SK-N-SH (cell line): Measurements from ENCODE around the gene CDH4.

ENCODE experiments used
- EP300 ChIP-seq, 2 experiments: IDR thresholded peaks; 2 replicates each; pipeline versions ENCODE4 v1.4.0 to v1.6.1; 2012; ENCODE audit warnings: borderline replicate concordance in 1 of 2, low read depth in 1 of 2, low read length in 1 of 2
- EZH2phosphoT487 ChIP-seq: fragments of 200-600 bp; sonication (generic); IDR thresholded peaks from 2 replicates; pipeline ENCODE4 v1.6.1; 2017; ENCODE audit warnings: low read depth, mixed run types, mild to moderate bottlenecking, antibody characterized with exemption, moderate library complexity, borderline replicate concordance
- GABPA ChIP-seq: IDR thresholded peaks from 2 replicates; pipeline ENCODE4 v1.4.0; 2012; ENCODE audit warnings: low read depth, mild to moderate bottlenecking
- MXI1 ChIP-seq: IDR thresholded peaks from 2 replicates; pipeline ENCODE4 v1.6.1; 2012; ENCODE audit warnings: mild to moderate bottlenecking, low read depth, low read length, improper control_type of control experiment
- NRF1 ChIP-seq: IDR thresholded peaks from 2 replicates; pipeline ENCODE4 v1.6.1; 2012; ENCODE audit warnings: low read depth, mild to moderate bottlenecking, low read length
- RAD21 ChIP-seq: IDR thresholded peaks from 2 replicates; pipeline ENCODE4 v1.6.1; 2012; ENCODE audit warnings: mild to moderate bottlenecking, low read length
- RFX5 ChIP-seq: IDR thresholded peaks from 2 replicates; pipeline ENCODE4 v1.6.1; 2012; ENCODE audit warnings: mild to moderate bottlenecking, improper control_type of control experiment, low read length
- SIN3A ChIP-seq: IDR thresholded peaks from 2 replicates; pipeline ENCODE4 v1.6.1; 2012; ENCODE audit warnings: low read depth, mild to moderate bottlenecking, low read length, moderate library complexity, borderline replicate concordance
- TF ChIP-seq, protein P1 (sequence below): fragments of 200-600 bp; sonication (generic); IDR thresholded peaks from 2 replicates; pipeline ENCODE4 v1.6.1; 2017; ENCODE audit warnings: antibody characterized with exemption, mild to moderate bottlenecking, moderate library complexity
- TF ChIP-seq, protein P2 (sequence below): IDR thresholded peaks from 2 replicates; pipeline ENCODE4 v1.4.0; 2012; ENCODE audit warnings: low read depth
- TF ChIP-seq, protein P3 (sequence below): fragments of 150-350 bp; IDR thresholded peaks from 2 replicates; pipeline ENCODE4 v1.6.1; 2016; ENCODE audit warnings: mild to moderate bottlenecking, low read depth, low read length
- TF ChIP-seq, protein P4 (sequence below): IDR thresholded peaks from 2 replicates; pipeline ENCODE4 v1.6.1; 2012; ENCODE audit warnings: mild to moderate bottlenecking, low read depth, low read length, moderate library complexity
- TF ChIP-seq, protein P5 (sequence below): fragments of 150-350 bp; IDR thresholded peaks from 2 replicates; pipeline ENCODE4 v1.6.1; 2017; ENCODE audit warnings: antibody characterized with exemption, low read length, low read depth, borderline replicate concordance

DNA sequence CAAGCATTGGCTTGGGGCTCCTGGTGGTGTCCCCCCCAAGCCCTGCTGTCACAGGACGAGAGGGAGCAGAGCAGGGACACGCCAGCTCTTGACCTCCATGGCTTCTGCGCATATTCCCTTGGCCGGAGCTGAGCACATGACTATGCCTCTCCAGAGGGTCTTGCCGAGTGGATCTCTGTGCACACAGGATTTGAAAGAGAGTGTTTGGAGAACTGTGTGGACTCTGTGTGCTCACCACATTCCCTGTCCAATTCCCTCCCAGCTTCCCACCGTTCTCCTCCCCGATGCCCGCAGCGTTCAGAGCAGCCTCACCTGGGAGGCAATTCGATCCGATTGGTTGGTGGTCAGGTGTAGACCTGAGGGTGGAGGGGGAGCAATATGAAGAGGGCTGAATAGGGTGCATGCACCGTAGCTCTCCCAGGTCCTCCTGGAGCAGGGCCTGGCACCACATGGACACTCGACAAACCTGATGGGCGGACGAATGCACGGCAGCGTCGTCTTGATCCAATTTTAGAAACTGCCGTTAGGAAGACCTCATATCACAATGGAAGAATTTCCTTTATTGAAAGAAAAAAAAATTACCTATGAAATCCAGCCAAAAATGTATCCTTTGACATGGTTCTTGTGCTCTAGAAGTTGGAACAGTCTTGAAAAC lies 287.8 kb downstream of the CDH4 start:
- TF ChIP-seq, protein P1, sequence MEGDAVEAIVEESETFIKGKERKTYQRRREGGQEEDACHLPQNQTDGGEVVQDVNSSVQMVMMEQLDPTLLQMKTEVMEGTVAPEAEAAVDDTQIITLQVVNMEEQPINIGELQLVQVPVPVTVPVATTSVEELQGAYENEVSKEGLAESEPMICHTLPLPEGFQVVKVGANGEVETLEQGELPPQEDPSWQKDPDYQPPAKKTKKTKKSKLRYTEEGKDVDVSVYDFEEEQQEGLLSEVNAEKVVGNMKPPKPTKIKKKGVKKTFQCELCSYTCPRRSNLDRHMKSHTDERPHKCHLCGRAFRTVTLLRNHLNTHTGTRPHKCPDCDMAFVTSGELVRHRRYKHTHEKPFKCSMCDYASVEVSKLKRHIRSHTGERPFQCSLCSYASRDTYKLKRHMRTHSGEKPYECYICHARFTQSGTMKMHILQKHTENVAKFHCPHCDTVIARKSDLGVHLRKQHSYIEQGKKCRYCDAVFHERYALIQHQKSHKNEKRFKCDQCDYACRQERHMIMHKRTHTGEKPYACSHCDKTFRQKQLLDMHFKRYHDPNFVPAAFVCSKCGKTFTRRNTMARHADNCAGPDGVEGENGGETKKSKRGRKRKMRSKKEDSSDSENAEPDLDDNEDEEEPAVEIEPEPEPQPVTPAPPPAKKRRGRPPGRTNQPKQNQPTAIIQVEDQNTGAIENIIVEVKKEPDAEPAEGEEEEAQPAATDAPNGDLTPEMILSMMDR = no peak
- no peak for TF ChIP-seq RAD21
- TF ChIP-seq EZH2phosphoT487 = no peak
- TF ChIP-seq SIN3A = no peak
- no peak for TF ChIP-seq MXI1
- no peak for TF ChIP-seq GABPA
- TF ChIP-seq, protein P2, sequence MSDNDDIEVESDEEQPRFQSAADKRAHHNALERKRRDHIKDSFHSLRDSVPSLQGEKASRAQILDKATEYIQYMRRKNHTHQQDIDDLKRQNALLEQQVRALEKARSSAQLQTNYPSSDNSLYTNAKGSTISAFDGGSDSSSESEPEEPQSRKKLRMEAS = no peak
- TF ChIP-seq NRF1 = no peak
- TF ChIP-seq EP300 (IDR thresholded peaks at IDR 0.05; ENCODE audit: borderline replicate concordance in 1 of 2, low read depth in 1 of 2, low read length in 1 of 2) = no peak
- TF ChIP-seq RFX5 = no peak
- TF ChIP-seq, protein P3, sequence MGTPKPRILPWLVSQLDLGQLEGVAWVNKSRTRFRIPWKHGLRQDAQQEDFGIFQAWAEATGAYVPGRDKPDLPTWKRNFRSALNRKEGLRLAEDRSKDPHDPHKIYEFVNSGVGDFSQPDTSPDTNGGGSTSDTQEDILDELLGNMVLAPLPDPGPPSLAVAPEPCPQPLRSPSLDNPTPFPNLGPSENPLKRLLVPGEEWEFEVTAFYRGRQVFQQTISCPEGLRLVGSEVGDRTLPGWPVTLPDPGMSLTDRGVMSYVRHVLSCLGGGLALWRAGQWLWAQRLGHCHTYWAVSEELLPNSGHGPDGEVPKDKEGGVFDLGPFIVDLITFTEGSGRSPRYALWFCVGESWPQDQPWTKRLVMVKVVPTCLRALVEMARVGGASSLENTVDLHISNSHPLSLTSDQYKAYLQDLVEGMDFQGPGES = no peak
- TF ChIP-seq, protein P4, sequence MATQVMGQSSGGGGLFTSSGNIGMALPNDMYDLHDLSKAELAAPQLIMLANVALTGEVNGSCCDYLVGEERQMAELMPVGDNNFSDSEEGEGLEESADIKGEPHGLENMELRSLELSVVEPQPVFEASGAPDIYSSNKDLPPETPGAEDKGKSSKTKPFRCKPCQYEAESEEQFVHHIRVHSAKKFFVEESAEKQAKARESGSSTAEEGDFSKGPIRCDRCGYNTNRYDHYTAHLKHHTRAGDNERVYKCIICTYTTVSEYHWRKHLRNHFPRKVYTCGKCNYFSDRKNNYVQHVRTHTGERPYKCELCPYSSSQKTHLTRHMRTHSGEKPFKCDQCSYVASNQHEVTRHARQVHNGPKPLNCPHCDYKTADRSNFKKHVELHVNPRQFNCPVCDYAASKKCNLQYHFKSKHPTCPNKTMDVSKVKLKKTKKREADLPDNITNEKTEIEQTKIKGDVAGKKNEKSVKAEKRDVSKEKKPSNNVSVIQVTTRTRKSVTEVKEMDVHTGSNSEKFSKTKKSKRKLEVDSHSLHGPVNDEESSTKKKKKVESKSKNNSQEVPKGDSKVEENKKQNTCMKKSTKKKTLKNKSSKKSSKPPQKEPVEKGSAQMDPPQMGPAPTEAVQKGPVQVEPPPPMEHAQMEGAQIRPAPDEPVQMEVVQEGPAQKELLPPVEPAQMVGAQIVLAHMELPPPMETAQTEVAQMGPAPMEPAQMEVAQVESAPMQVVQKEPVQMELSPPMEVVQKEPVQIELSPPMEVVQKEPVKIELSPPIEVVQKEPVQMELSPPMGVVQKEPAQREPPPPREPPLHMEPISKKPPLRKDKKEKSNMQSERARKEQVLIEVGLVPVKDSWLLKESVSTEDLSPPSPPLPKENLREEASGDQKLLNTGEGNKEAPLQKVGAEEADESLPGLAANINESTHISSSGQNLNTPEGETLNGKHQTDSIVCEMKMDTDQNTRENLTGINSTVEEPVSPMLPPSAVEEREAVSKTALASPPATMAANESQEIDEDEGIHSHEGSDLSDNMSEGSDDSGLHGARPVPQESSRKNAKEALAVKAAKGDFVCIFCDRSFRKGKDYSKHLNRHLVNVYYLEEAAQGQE = no peak
- TF ChIP-seq, protein P5, sequence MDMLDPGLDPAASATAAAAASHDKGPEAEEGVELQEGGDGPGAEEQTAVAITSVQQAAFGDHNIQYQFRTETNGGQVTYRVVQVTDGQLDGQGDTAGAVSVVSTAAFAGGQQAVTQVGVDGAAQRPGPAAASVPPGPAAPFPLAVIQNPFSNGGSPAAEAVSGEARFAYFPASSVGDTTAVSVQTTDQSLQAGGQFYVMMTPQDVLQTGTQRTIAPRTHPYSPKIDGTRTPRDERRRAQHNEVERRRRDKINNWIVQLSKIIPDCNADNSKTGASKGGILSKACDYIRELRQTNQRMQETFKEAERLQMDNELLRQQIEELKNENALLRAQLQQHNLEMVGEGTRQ = no peak
